GM12891 (cell line): Measurements from ENCODE around the gene MED29.
A peak's percentile ranks its signal among the peaks of the same experiment; 100 is the strongest.

Experiments
- PAX5 ChIP-seq: IDR thresholded peaks from 2 replicates; pipeline ENCODE4 v1.6.1; 2011; ENCODE audit warnings: low read length, moderate library complexity, mild to moderate bottlenecking; ENCODE audit not compliant: insufficient read depth, severe bottlenecking
- POLR2A ChIP-seq: IDR thresholded peaks from 2 replicates; pipeline ENCODE4 v1.6.1; 2011; ENCODE audit warnings: low read depth, low read length, control low read depth
- POLR2AphosphoS5 ChIP-seq: IDR thresholded peaks from 2 replicates; pipeline ENCODE4 v1.6.1; 2011; ENCODE audit warnings: low read depth, low read length, control low read depth
- POU2F2 ChIP-seq: IDR thresholded peaks from 2 replicates; pipeline ENCODE4 v1.6.1; 2011; ENCODE audit warnings: low read depth, mild to moderate bottlenecking, control low read depth, low read length, moderate library complexity
- SPI1 ChIP-seq: IDR thresholded peaks from 2 replicates; pipeline ENCODE4 v1.6.1; 2011; ENCODE audit warnings: low read depth, low read length, control low read depth
- TAF1 ChIP-seq: IDR thresholded peaks from 2 replicates; pipeline ENCODE4 v1.6.1; 2011; ENCODE audit warnings: low read depth, low read length, control low read depth

GRCh38 chr19:39407660-39408391 lies 16.6 kb downstream of the MED29 start:
- TF ChIP-seq POLR2A = peak; percentile 21
- no peak; the same call in 1 of the 2 replicates for TF ChIP-seq POLR2AphosphoS5
- TF ChIP-seq TAF1 = 0 out of 2 replicates have a peak, but pooled peaks have one; percentile 23
- TF ChIP-seq SPI1 = no peak
- TF ChIP-seq PAX5 = no peak
- no peak for TF ChIP-seq POU2F2
